ENCODE data around the gene FILIP1L.

- TF ChIP-seq CTCF (IDR thresholded peaks at IDR 0.05; ENCODE audit: low read length): no peak
- no peak for TF ChIP-seq EZH2 (optimal IDR thresholded peaks at IDR 0.05; ENCODE audit: low read depth, low read length)
- TF ChIP-seq EZH2phosphoT487 (IDR thresholded peaks at IDR 0.05; ENCODE audit: low read length): no peak
Observed at GRCh38 chr3:100009276-100010086, 104.8 kb downstream of the FILIP1L start.

Data from MM.1S (cell line).